HG03064 (cell line): ENCODE measurements around the gene PCSK9.

Source experiments
- ATAC-seq: cut with Tn5 transposase; IDR thresholded peaks from one replicate; pipeline ENCODE4 v1.9.1; 2021; ENCODE audit warnings: low read depth; ENCODE audit not compliant: unreplicated experiment

PCSK9 gene

DNA sequence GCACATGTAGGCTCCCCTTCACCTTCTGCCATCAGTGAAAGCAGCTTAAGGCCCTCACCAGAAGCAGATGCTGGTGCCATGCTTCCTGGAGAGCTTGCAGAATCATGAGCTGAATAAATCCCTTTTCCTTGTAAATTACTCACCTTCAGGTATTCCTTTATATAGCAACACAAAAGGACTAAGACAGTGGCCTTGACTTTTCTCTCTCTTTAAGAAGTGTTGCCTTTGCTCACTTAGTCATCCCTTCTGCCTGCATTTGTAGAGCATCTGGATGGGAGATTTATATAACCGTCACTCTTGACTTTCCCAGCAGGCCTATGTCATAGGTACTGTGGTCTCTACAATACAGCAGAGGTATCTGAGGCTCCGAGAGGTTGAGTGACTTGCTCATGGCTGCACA is 3.7 kb downstream of the PCSK9 start:
- no peak for ATAC-seq

DNA sequence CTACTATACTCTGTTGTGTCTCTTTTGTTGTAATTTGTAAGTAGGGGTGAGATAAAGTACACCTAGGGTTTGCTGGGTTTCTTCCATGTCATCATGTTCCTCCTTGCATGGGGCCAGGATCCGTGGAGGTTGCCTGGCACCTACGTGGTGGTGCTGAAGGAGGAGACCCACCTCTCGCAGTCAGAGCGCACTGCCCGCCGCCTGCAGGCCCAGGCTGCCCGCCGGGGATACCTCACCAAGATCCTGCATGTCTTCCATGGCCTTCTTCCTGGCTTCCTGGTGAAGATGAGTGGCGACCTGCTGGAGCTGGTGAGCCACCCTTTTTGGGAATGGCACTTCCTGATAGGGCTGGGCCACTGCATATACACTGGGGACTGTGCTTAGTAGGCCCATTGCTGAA is 4.4 kb downstream of the PCSK9 start:
- ATAC-seq: no peak

- ATAC-seq: no peak
Measured at GRCh38 chr1:55044617-55045397, 5.5 kb downstream of the PCSK9 start.

GRCh38 chr1:55045430-55045829 is 6.1 kb downstream of the PCSK9 start:
- ATAC-seq: no peak

GRCh38 chr1:55046871-55047270 is 7.5 kb downstream of the PCSK9 start:
- ATAC-seq: no peak

- no peak for ATAC-seq
Measured at GRCh38 chr1:55047611-55048010, 8.3 kb downstream of the PCSK9 start.

DNA sequence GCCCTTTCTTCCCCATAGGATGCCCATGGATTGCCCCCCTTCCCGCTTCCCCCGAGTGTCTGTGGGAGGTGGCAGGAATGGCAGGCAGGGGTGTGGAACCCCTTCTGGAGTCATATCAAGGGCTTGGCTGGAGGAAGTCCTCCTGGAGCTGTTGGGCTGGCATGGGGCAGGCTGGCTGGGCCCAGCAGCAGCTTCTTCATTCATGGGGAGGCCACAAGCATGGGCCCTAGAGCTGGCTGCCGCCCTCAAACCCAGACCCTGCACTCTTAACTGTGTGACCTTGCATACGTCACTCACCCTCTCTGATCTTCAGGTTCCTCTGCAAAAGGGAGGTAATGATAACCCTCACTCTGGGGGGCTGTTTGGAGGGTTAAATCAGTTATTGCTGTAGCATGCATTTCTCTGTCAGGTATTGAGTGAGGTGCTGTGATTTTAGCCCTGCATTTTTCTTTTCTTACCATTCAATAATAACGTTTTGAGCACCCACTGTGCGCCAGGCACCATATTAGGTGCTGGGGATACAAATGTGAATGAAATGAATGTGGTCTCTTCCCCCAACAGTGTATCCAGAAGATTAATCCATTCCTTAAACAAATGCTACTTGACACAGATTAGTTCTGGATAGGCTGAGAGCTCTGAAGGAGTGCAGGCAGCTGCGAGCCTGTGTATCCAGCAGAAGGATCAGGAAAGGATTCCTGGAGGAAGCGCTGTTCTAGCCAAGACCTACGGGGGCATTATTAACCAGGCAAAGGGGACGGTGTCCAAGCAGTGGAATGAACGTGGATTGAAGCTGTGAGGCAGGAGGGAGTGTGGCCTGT is 9.3 kb downstream of the PCSK9 start:
- ATAC-seq: no peak

DNA sequence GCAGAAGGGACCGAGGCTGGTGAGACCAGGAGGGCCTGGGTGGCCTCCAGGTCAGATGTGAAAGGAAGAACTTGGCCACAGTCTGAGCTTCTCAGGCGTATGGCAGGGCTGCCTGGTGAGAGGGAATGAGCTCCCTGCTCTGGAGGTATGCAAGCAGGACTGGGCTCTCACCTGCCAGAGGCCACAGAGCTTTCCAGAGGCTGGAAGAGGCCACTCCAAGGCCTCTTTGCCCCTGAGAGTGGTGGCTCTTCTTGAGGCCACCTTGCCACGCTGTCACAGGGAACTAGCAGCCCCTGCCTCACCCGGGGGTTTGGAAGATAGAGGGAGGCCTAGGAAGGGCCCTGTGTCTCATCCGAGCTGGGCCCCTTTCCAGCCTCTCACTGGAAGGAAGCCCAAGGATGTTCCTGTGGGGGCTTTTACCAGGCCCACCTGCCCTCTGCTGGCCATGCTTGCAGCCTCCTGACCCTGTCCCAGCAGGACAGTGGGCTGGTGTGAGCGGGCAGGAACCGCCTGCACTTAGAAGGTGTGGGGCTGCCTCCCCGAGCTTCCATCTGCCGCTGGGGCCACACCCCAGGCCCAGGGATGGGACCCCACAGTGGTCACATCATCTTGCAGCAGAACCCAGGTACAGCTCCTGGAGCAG is 10.0 kb downstream of the PCSK9 start:
- no peak for ATAC-seq

GRCh38 chr1:55049914-55050278 is 10.5 kb downstream of the PCSK9 start:
- no peak for ATAC-seq

DNA sequence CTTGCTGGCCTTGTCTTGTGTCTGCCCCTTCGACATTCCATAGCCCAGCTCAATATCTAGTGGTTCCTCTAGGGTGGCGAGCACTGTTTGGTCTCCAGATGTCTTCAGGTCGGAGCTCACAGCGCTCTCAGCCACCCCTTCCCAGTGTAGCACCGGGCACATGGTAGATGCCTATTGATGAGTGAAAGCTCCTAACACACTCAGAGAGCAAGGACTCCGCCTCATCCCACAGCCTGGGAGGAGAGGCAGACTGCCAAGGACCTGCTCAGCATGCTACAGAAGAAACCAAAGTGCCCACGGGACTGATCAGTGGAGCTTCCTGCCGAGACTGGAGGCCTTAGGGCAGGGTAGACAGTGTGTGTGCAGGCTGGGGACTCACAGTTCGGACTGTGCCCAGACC is 10.9 kb downstream of the PCSK9 start:
- ATAC-seq: no peak

- no peak for ATAC-seq
Measured at GRCh38 chr1:55051169-55051568, 11.8 kb downstream of the PCSK9 start.

DNA sequence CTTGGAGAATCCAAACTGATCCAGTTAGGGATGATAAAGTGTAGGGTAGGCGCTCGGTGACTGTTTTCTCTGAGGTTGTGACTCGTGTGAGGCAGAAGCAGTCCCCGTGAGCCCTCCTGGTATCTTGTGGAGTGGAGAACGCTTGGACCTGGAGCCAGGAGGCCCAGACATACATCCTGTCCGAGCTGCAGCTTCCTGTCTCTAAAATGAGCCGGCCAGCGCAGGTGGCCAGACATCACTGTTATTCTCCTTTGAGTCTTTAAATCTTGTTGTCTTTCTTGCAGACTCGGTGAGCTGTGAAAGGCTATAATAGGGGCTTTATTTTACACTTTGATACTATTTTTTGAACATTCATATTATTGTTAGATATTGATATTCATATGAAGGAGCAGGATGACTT is 12.3 kb downstream of the PCSK9 start:
- ATAC-seq: no peak

- ATAC-seq: no peak
Measured at GRCh38 chr1:55052221-55053142, 13.1 kb downstream of the PCSK9 start.

DNA sequence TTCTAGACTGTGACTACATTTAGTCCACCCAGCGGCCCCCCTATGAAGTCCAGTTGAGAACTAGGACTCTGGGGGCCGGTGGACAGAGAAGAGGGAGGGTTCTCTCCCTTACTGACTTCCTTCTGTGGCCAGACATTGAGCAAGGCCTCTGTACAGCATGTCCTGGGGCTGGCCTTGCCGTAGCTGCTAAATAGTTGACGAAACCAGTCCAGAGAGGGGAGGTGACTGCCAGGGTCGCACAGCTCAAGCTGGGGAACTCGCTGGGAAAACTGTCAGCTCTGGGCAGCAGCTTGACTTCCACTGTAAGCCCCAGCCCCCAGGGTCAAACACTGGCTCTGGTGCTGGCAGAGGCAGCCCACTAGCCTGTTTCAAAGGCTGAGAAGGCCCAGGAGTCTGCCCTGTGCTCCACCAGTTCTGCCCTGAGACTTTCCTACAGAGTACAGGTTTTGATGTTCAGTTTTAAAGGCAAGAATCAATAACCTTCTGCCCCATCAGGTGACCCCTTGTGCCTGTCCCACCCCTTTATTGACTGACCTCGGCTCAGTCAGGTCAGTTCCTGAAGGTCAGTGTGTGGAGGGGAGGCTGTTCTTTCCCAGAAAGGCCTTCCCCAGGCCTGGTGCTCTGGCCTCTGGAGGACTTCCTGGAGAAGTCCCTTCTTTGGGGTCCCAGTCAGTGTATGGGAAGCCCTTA is 14.1 kb downstream of the PCSK9 start:
- no peak for ATAC-seq

- no peak for ATAC-seq
Measured at GRCh38 chr1:55054396-55054795, 15.0 kb downstream of the PCSK9 start.

DNA sequence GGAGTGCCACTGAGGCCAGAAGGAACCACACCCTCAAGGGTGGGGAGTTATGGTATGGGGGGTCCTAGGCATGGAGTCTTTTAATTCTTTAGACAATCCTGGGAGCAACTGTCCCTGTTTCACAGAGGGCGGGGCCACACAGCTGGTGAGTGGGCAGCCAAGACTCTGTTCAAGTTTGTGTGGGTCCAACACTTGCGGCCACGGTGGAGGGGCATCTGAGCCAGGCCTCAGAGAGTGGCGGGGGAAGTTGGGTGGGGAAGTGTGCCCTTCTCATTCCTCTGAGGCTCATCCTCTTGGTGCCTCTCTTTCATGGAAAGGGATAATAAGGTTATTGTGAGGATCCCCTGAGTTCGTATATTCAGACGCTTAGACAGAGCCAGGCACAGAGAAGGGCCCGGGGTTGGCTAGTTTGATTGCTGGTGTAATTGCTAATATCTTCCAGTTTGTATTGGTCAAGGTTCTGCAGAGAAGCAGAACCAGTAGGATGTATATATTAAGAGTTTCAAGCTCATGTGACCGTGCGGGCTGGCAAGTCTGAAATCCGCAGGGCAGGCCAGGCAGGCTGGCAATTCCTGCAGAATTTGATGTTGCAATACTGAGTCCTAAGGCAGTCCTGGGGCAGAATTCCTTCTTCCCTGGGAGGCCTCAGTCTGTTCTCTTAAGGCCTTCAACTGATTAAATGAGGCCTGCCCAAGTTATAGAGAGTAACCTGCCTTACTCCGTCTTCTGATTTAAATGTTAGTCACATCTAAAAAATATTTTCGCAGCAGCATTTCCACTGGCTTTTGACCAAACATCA is 15.9 kb downstream of the PCSK9 start:
- no peak for ATAC-seq

- no peak for ATAC-seq
Measured at GRCh38 chr1:55055951-55056631, 16.7 kb downstream of the PCSK9 start.

DNA sequence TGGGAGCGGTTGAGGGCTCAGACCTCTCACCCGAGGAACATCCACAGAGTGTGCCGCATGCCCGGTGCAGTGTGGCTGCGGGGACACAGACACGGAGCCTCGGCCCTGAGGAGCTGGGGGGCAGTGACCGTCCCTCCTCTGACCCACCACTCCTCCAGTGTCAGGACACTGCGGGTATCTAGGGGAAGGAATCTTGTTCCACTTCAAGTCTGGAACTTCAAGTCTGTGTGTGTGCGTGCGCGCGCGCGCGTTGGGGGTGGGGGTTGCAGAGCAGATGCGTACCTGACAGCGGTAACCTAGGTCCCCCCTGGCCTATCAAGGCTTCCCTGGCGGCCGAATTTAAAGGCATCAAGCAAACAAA is 17.3 kb downstream of the PCSK9 start:
- ATAC-seq: no peak
